Naive thymus-derived CD4-positive, alpha-beta T cell (primary cell): Measurements from ENCODE around the gene RRAD. TPM values are rescaled to one million over a fixed set of nuclear protein-coding genes. Genes with fewer than 3 reads are reported as not detected.

Experiments
- ATAC-seq: fragments of 150-1000 bp; cut with Tn5 transposase; 2 replicates; pipeline ENCODE4 v1.10.0; 2021; ENCODE audit warnings: mild to moderate bottlenecking, moderate library complexity
- CTCF ChIA-PET: fragments of 350-600 bp; sonication (Branson Sonifier 250); formaldehyde crosslinking; loops from one replicate; lab custom pipeline; 2021; ENCODE audit warnings: antibody characterized with exemption; lab: Charles Lee
- POLR2A ChIA-PET: fragments of 350-600 bp; sonication (Branson Sonifier 250); formaldehyde crosslinking; loops from one replicate; lab custom pipeline; 2021; ENCODE audit warnings: antibody characterized with exemption, inconsistent platforms; lab: Charles Lee
- DNase-seq, 9 donors: peaks; one replicate each; pipeline versions ENCODE4 v3.0.0 to v3.0.0-alpha.2; 2020 to 2022; ENCODE audit warnings: mixed read lengths in 1 of 9
- H3K27ac ChIP-seq: one replicate; pipeline ENCODE4 v1.7.0; 2013; ENCODE audit warnings: mild to moderate bottlenecking, low read depth, low read length, moderate library complexity
- H3K27me3 ChIP-seq, 2 donors: one replicate each; pipeline ENCODE4 v1.7.0; 2013; ENCODE audit warnings: low read length in 2 of 2, mild to moderate bottlenecking in 2 of 2, moderate library complexity in 2 of 2; ENCODE audit not compliant: control insufficient read depth in 2 of 2, insufficient read depth in 2 of 2
- H3K36me3 ChIP-seq, 3 experiments: 1 replicate in 2 of 3; 2 replicates in 1 of 3; pipeline ENCODE4 v1.7.0; 2013; ENCODE audit warnings: low read length in 3 of 3, mild to moderate bottlenecking in 3 of 3, moderate library complexity in 1 of 3; ENCODE audit not compliant: insufficient read depth in 3 of 3, control insufficient read depth in 2 of 3
- H3K4me1 ChIP-seq, 2 donors: one replicate each; pipeline ENCODE4 v1.7.0; 2013; ENCODE audit warnings: low read length in 2 of 2, mild to moderate bottlenecking in 2 of 2, moderate library complexity in 1 of 2; ENCODE audit not compliant: control insufficient read depth in 2 of 2, insufficient read depth in 2 of 2
- H3K4me3 ChIP-seq: 2 replicates; pipeline ENCODE4 v1.7.0; 2013; ENCODE audit warnings: mild to moderate bottlenecking, low read length
- H3K9me3 ChIP-seq, 3 experiments: 1 replicate in 2 of 3; 2 replicates in 1 of 3; pipeline ENCODE4 v1.7.0; 2013; ENCODE audit warnings: low read length in 3 of 3; ENCODE audit not compliant: control insufficient read depth in 2 of 3
- H3K27ac Mint-ChIP-seq, 9 donors: one replicate each; pipeline ENCODE4 v1.8.0; 2020 to 2022; ENCODE audit warnings: mixed read lengths in 9 of 9, mild to moderate bottlenecking in 8 of 9, moderate library complexity in 5 of 9, inconsistent platforms in 2 of 9
- H3K27me3 Mint-ChIP-seq, 5 donors: one replicate each; pipeline ENCODE4 v1.8.0; 2021 to 2022; ENCODE audit warnings: mixed read lengths in 5 of 5, mild to moderate bottlenecking in 1 of 5
- H3K36me3 Mint-ChIP-seq, 5 donors: one replicate each; pipeline ENCODE4 v1.8.0; 2020 to 2022; ENCODE audit warnings: mixed read lengths in 5 of 5, mild to moderate bottlenecking in 3 of 5, inconsistent platforms in 1 of 5
- H3K4me1 Mint-ChIP-seq, 7 donors: one replicate each; pipeline ENCODE4 v1.8.0; 2020 to 2022; ENCODE audit warnings: mixed read lengths in 7 of 7, mild to moderate bottlenecking in 3 of 7, inconsistent platforms in 1 of 7
- H3K4me3 Mint-ChIP-seq, 10 donors: one replicate each; pipeline ENCODE4 v1.8.0; 2020 to 2022; ENCODE audit warnings: mild to moderate bottlenecking in 10 of 10, mixed read lengths in 10 of 10, moderate library complexity in 6 of 10, inconsistent platforms in 2 of 10
- H3K9me3 Mint-ChIP-seq, 11 donors: one replicate each; pipeline ENCODE4 v1.8.0; 2020 to 2022; ENCODE audit warnings: mixed read lengths in 11 of 11, mild to moderate bottlenecking in 4 of 11, inconsistent platforms in 1 of 11, moderate library complexity in 1 of 11
- intact Hi-C, 2 donors: fragments of 100-400 bp; cut with micrococcal nuclease; formaldehyde crosslinking; loops; one replicate each; pipeline ENCODE4 v1.15.1; 2023
- polyA plus RNA-seq, 2 donors: library from polyadenylated mRNA; unstranded; fragments of 300-500 nt; fragmentation: Illumina TruSeq; gene quantifications; one replicate each; pipeline ENCODE4 v1.2.3, GENCODE V29; 2021
- total RNA-seq, 6 experiments: library from RNA in 5 of 6; stranded (reverse) in 5 of 6; gene quantifications; 1 replicate in 5 of 6; 2 replicates in 1 of 6; pipeline ENCODE4 v1.2.3 and lab custom pipeline; 2021 to 2026

RRAD gene
- total and polyA plus RNA-seq, 7 experiments from 2014 or later: 0.24 to 1.6 (median 0.88) TPM; not detected in 2

DNA sequence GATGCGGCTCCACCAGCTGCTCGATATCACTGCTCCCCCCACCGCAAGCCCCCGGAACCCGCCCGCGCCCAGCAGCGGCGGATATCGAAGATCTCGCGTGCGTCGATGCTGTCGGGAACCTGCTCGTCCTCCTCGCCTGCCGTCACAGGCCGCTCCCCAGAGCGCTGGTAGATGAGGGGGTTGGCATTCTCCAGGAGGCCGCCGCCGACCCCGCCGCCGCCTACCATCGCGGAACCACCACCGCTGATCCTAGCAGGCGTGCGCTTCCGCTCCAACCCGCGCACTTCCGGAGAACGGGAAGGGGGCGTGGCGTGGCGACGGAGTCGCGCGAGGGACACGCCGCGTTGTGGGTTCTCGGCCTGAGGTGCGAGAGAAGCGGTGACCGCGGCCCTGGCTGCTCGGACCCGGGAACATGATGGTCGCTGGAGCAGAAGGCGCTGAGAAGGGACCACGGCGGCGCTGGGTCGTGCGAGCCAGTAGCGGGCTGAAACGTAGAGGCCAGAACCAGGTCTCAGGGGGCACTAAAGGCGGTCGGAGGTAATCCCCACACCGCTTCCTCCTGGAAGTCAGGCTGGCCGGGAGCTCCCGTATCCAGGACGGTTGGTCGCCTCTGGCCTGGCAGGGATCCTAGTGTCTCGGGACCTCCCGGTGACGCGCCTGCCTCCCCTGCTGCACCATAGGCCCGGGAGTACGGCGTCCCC, 9.0 kb upstream of the RRAD start, which contains the start of gene CIAO2B:
Gene CIAO2B, minus strand, starts transcription at position 265 of the 701 bp plus-strand sequence. Its CDS starts 38 bp downstream, at position 227.
- H3K27me3 Mint-ChIP-seq: no peaks in the 10 kb centered on the region
- no peaks in the 10 kb centered on the region for H3K27me3 ChIP-seq
- DNase-seq (peak; percentile 86 to 95 (median 91)), ATAC-seq (peak; percentile 93)
- peak within 1 kb of the TSS; percentile 96 to 99 (median 98) for H3K27ac Mint-ChIP-seq
- H3K4me3 ChIP-seq: peak within 1 kb of the TSS; percentile 96
- peaks cover 38 to 63% (median 54%) of the 10 kb centered on the region in 7 donors for H3K4me1 Mint-ChIP-seq
- H3K36me3 Mint-ChIP-seq: peaks cover 0 to 22% (median 6%) of the 10 kb centered on the region in 5 donors
- peaks cover 0 to 32% (median 2%) of the 10 kb centered on the region in 3 experiments for H3K36me3 ChIP-seq
- CTCF ChIA-PET: interaction anchor here (0.9 kb wide), 1 partner anchor 13 kb away, joined by 3 read pairs; no protein-coding TSS in a partner anchor
- H3K9me3 Mint-ChIP-seq: peaks cover 0 to 8% (median 0%) of the 10 kb centered on the region in 11 donors
- H3K4me1 ChIP-seq: peaks cover 24 to 35% of the 10 kb centered on the region in 2 donors
- peak within 1 kb of the TSS; percentile 91 to 99 (median 98) for H3K4me3 Mint-ChIP-seq
- intact Hi-C loops: loop anchor here (1.0 to 10.0 kb wide), 10 partner anchors 13 to 1911 kb away; partner anchors contain the start of genes PDP2 (in 2 of the 2), ATP6V0D1 (in 1 of the 2), CKLF (in 1 of the 2) and DYNC1LI2 (in 1 of the 2)
- H3K27ac ChIP-seq: peak within 1 kb of the TSS; percentile 97
- H3K9me3 ChIP-seq: no peaks in the 10 kb centered on the region
- POLR2A ChIA-PET: interaction anchor here (0.6 to 2.4 kb wide), 4 partner anchors 37 to 251 kb away, joined by 3 to 7 read pairs (median 4); partner anchors contain the start of gene NAE1

DNA sequence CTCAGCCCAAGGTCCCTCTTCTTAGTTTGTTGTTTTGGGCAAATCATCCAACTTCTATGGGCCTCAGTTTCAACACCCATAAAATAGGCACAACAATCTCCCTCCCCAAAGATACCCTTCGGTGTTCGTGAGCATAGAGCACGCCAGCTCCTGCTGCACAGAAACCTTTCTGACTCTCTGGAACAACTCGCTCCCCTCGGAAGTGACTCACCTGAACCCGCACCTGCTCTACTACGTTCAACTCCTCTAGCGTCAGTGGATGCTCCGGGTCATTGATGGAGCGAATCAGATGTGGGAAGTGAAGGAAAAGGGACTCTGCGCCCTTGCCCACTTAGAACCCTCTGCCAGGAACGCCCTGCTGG, 8.4 kb upstream of the RRAD start:
- H3K9me3 Mint-ChIP-seq: peaks cover 0 to 8% (median 0%) of the 10 kb centered on the region in 11 donors
- H3K27me3 ChIP-seq: no peaks in the 10 kb centered on the region
- H3K36me3 Mint-ChIP-seq: peaks cover 0 to 22% (median 6%) of the 10 kb centered on the region in 5 donors
- H3K27ac Mint-ChIP-seq: peak overlapping the region; percentile 96 to 99 (median 98)
- ATAC-seq (no peak), DNase-seq (no peak)
- intact Hi-C loops: loop anchor here (1.0 to 10.0 kb wide), 10 partner anchors 14 to 1911 kb away; partner anchors contain the start of genes PDP2 (in 2 of the 2), ATP6V0D1 (in 1 of the 2), CKLF (in 1 of the 2) and DYNC1LI2 (in 1 of the 2)
- H3K9me3 ChIP-seq: no peaks in the 10 kb centered on the region
- H3K4me1 Mint-ChIP-seq: peaks cover 38 to 63% (median 58%) of the 10 kb centered on the region in 7 donors
- POLR2A ChIA-PET: interaction anchor here (0.8 to 2.4 kb wide), 5 partner anchors 36 to 294 kb away, joined by 3 to 7 read pairs (median 3); partner anchors contain the start of gene NAE1
- H3K27me3 Mint-ChIP-seq: no peaks in the 10 kb centered on the region
- CTCF ChIA-PET: interaction anchor here (0.9 kb wide), 1 partner anchor 14 kb away, joined by 3 read pairs; no protein-coding TSS in a partner anchor
- H3K4me3 ChIP-seq: peak overlapping the region; percentile 96
- peak overlapping the region; percentile 91 to 99 (median 98) for H3K4me3 Mint-ChIP-seq
- H3K27ac ChIP-seq: peak overlapping the region; percentile 97
- H3K36me3 ChIP-seq: peaks cover 0 to 27% (median 0%) of the 10 kb centered on the region in 3 experiments
- peaks cover 24 to 35% of the 10 kb centered on the region in 2 donors for H3K4me1 ChIP-seq

DNA sequence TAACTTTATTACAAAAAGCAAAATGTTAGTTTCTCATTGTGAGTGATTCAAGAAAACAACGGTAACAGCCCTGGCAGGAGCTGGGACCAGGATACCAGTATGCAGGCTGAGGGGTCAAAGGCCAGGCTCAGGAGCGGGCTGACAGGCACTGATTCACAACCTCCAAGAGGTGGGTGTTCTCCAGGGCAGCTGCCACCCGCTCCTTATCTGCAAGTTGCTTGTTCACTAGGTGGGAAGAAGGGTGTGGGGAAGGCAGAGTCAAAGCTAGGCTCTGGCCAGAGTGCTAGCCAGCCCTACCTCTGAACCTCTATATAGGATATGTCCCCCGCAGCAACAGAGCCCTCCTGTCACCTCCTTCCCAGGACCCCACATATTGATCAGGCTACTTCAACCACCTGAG, 6.7 kb upstream of the RRAD start:
- intact Hi-C loops: loop anchor here (5.0 to 10.0 kb wide), 3 partner anchors 50 to 1913 kb away; partner anchors contain the start of genes PDP2 (in 2 of the 2), DYNC1LI2 (in 1 of the 2) and TANGO6 (in 1 of the 2)
- DNase-seq (no peak), ATAC-seq (no peak)
- Histone ChIP-seq H3K9me3 (no peaks in the 10 kb centered on the region), H3K4me1 (peaks cover 24 to 35% of the 10 kb centered on the region in 2 donors), H3K36me3 (peaks cover 0 to 25% (median 0%) of the 10 kb centered on the region in 3 experiments), H3K27me3 (no peaks in the 10 kb centered on the region), H3K4me3 (no peak overlapping the region), H3K27ac (peak overlapping the region; percentile 97)
- H3K27ac Mint-ChIP-seq: peak overlapping the region; percentile 59 to 99 (median 98)
- peaks cover 0 to 18% (median 6%) of the 10 kb centered on the region in 5 donors for H3K36me3 Mint-ChIP-seq
- ChIA-PET CTCF (interaction anchor here (0.7 kb wide), 1 partner anchor 75 kb away, joined by 3 read pairs; no protein-coding TSS in a partner anchor), POLR2A (interaction anchor here (1.2 kb wide), 1 partner anchor 14 kb away, joined by 3 read pairs; no protein-coding TSS in a partner anchor)
- H3K9me3 Mint-ChIP-seq: peaks cover 0 to 8% (median 0%) of the 10 kb centered on the region in 11 donors
- H3K4me1 Mint-ChIP-seq: peaks cover 35 to 61% (median 47%) of the 10 kb centered on the region in 7 donors
- H3K27me3 Mint-ChIP-seq: peaks cover 0 to under 1% (median 0%) of the 10 kb centered on the region in 5 donors
- peak overlapping the region; percentile 29 to 99 (median 98) for H3K4me3 Mint-ChIP-seq

DNA sequence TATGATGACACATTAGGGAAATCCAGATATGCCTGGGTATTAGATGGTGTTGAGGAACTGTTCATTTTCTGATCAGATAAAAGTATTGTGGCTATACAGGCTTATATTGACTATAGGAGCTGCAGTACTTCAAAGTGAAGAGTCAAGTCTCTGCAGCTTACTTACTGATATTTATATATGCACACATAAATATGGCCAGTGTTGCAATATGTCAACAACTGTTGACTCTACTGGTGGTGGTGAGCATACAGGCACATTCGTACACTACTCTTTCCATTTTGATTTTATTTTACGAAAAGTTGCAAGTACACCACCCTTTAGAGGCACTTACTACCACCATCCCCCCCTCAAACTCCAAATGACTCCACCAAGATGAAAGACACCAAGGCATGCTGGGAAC, 6.3 kb upstream of the RRAD start:
- ChIA-PET POLR2A (interaction anchor here (0.7 to 1.2 kb wide), 2 partner anchors 14 to 96 kb away, joined by 3 to 5 read pairs; no protein-coding TSS in a partner anchor), CTCF (no interaction called here)
- Mint-ChIP-seq H3K27ac (peak overlapping the region in 7 of 9 donors; percentile 52 to 99 (median 97)), H3K9me3 (peaks cover 0 to 8% (median 0%) of the 10 kb centered on the region in 11 donors), H3K4me3 (peak overlapping the region in 7 of 10 donors; percentile 29 to 98 (median 68)), H3K27me3 (peaks cover 0 to 4% (median 0%) of the 10 kb centered on the region in 5 donors), H3K4me1 (peaks cover 34 to 60% (median 43%) of the 10 kb centered on the region in 7 donors), H3K36me3 (peaks cover 0 to 17% (median 6%) of the 10 kb centered on the region in 5 donors)
- intact Hi-C loops: loop anchor here (5.0 to 10.0 kb wide), 3 partner anchors 49 to 1913 kb away; partner anchors contain the start of genes PDP2 (in 2 of the 2), DYNC1LI2 (in 1 of the 2) and TANGO6 (in 1 of the 2)
- no peak for DNase-seq
- H3K27ac ChIP-seq: no peak overlapping the region
- peaks cover 0 to 25% (median 0%) of the 10 kb centered on the region in 3 experiments for H3K36me3 ChIP-seq
- H3K4me3 ChIP-seq: no peak overlapping the region
- no peaks in the 10 kb centered on the region for H3K9me3 ChIP-seq
- ATAC-seq: no peak
- peaks cover 24 to 35% of the 10 kb centered on the region in 2 donors for H3K4me1 ChIP-seq
- no peaks in the 10 kb centered on the region for H3K27me3 ChIP-seq

DNA sequence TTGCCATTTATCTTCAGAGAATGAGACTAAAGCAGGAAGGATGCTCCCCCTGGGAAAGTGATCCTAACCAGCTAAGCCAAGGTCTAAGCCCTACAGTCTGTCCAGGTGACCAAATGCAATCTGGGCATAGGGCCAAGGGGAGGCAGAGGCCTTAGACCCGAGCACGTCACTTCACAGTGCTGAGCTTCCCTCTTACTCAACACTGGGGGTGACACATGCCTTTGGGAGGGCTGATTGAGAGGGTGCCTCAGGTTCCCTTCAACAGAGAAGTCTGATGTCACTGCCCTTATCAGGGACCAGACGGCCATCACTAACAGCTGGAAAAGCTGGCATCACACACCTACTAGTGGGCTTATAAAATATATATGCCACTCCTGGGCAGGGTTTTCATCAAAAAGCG, 4.9 kb upstream of the RRAD start:
- ChIA-PET CTCF (interaction anchor here (0.8 kb wide), 1 partner anchor 37 kb away, joined by 3 read pairs; no protein-coding TSS in a partner anchor), POLR2A (interaction anchor here (0.6 kb wide), 1 partner anchor 16 kb away, joined by 3 read pairs; no protein-coding TSS in a partner anchor)
- intact Hi-C loops: loop anchor here (5.0 to 10.0 kb wide), 3 partner anchors 48 to 1915 kb away; partner anchors contain the start of genes PDP2 (in 2 of the 2), DYNC1LI2 (in 1 of the 2) and TANGO6 (in 1 of the 2)
- peaks cover 0 to 8% (median 0%) of the 10 kb centered on the region in 11 donors for H3K9me3 Mint-ChIP-seq
- H3K4me1 Mint-ChIP-seq: peaks cover 25 to 48% (median 36%) of the 10 kb centered on the region in 7 donors
- H3K4me1 ChIP-seq: peaks cover 13 to 24% of the 10 kb centered on the region in 2 donors
- peaks cover 4 to 18% (median 7%) of the 10 kb centered on the region in 5 donors for H3K27me3 Mint-ChIP-seq
- peaks cover 0 to 25% (median 0%) of the 10 kb centered on the region in 3 experiments for H3K36me3 ChIP-seq
- H3K27me3 ChIP-seq: peaks cover 0 to 7% of the 10 kb centered on the region in 2 donors
- no peak for ATAC-seq
- H3K36me3 Mint-ChIP-seq: peaks cover 0 to 15% (median 6%) of the 10 kb centered on the region in 5 donors
- no peak overlapping the region for H3K27ac ChIP-seq
- H3K4me3 ChIP-seq: no peak overlapping the region
- DNase-seq: no peak
- H3K4me3 Mint-ChIP-seq: no peak overlapping the region
- H3K27ac Mint-ChIP-seq: peak overlapping the region in 2 of 9 donors; percentile 10 to 28
- H3K9me3 ChIP-seq: no peaks in the 10 kb centered on the region
